ENCODE results near the gene KRTAP10-6. TPM values are rescaled to one million over a fixed set of nuclear protein-coding genes. Genes with fewer than 3 reads are reported as not detected.
"Not testable (repeated sequence)": the region's sequence is repeated elsewhere in the genome, so short reads cannot be mapped to it uniquely, and the experiment has no call there.

KRTAP10-6 gene
- total and polyA plus RNA-seq, 2 donors (not counting 1 experiment from before 2014, with no cell fraction given), result not detected

- not testable (repeated sequence) for H3K4me2 ChIP-seq (ENCODE audit: extremely low read depth, insufficient read depth, low read length); H3K9me3 ChIP-seq (ENCODE audit: control insufficient read depth, insufficient read depth, low read depth, low read length); H3K9ac ChIP-seq (ENCODE audit: insufficient read depth, low read length); H3K27ac ChIP-seq (ENCODE audit: insufficient read depth, low read length); H3K4me3 ChIP-seq (replicated peaks in 1 of 4; ENCODE audit: control extremely low read depth in 1 of 4, insufficient read depth in 1 of 4, low read depth in 3 of 4, low read length in 4 of 4); H3K79me2 ChIP-seq (ENCODE audit: control insufficient read depth, insufficient read depth, low read length); H2AFZ ChIP-seq (ENCODE audit: low read length); H3K27me3 ChIP-seq (ENCODE audit: control insufficient read depth, insufficient read depth, low read length); DNase-seq (ENCODE audit: low read depth in 2 of 2); H4K20me1 ChIP-seq (ENCODE audit: control insufficient read depth, extremely low read depth, insufficient read depth, low read length); H3K4me1 ChIP-seq (ENCODE audit: control insufficient read depth, extremely low read depth, insufficient read depth, low read length); H3K36me3 ChIP-seq (ENCODE audit: control insufficient read depth, insufficient read depth, low read length)
Observed at GRCh38 chr21:44627181-44627822, 35.0 kb upstream of the KRTAP10-6 start.

GRCh38 chr21:44626673-44627143 lies 34.4 kb upstream of the KRTAP10-6 start, which contains the start of gene KRTAP10-9:
Gene KRTAP10-9, plus strand, starts transcription at chr21:44627093. Its CDS starts 79 bp downstream, at chr21:44627172.
- no peaks in the 10 kb centered on the region for H3K27me3 ChIP-seq (ENCODE audit: control insufficient read depth, insufficient read depth, low read length)
- no peak within 1 kb of the TSS for H3K4me3 ChIP-seq (replicated peaks in 1 of 4; ENCODE audit: control extremely low read depth in 1 of 4, insufficient read depth in 1 of 4, low read depth in 3 of 4, low read length in 4 of 4)
- TF ChIP-seq EZH2 (IDR thresholded peaks at IDR 0.05; ENCODE audit: low read length, missing control alignments) (no peak), CTCF (conservative IDR thresholded peaks at IDR 0.05 in 1 of 2, IDR thresholded peaks at IDR 0.05 in 1 of 2; ENCODE audit: low read depth in 1 of 2, low read length in 2 of 2) (no peak)
- no peak within 1 kb of the TSS for H3K9ac ChIP-seq (ENCODE audit: insufficient read depth, low read length)
- H3K9me3 ChIP-seq (ENCODE audit: control insufficient read depth, insufficient read depth, low read depth, low read length), result no peaks in the 10 kb centered on the region
- no peaks in the 10 kb centered on the region for H4K20me1 ChIP-seq (ENCODE audit: control insufficient read depth, extremely low read depth, insufficient read depth, low read length)
- H3K36me3 ChIP-seq (ENCODE audit: control insufficient read depth, insufficient read depth, low read length), result no peaks in the 10 kb centered on the region
- DNase-seq (ENCODE audit: low read depth in 2 of 2), result no peak
- no peak within 1 kb of the TSS for H2AFZ ChIP-seq (ENCODE audit: low read length)
- no peak within 1 kb of the TSS for H3K4me2 ChIP-seq (ENCODE audit: extremely low read depth, insufficient read depth, low read length)
- no peak within 1 kb of the TSS for H3K27ac ChIP-seq (ENCODE audit: insufficient read depth, low read length)
- H3K4me1 ChIP-seq (ENCODE audit: control insufficient read depth, extremely low read depth, insufficient read depth, low read length), result no peaks in the 10 kb centered on the region
- no peaks in the 10 kb centered on the region for H3K79me2 ChIP-seq (ENCODE audit: control insufficient read depth, insufficient read depth, low read length)

- H3K4me2 ChIP-seq (ENCODE audit: extremely low read depth, insufficient read depth, low read length), result no peak overlapping the region
- no peaks in the 10 kb centered on the region for H3K27me3 ChIP-seq (ENCODE audit: control insufficient read depth, insufficient read depth, low read length)
- TF ChIP-seq CTCF (conservative IDR thresholded peaks at IDR 0.05 in 1 of 2, IDR thresholded peaks at IDR 0.05 in 1 of 2; ENCODE audit: low read depth in 1 of 2, low read length in 2 of 2) (no peak), EZH2 (IDR thresholded peaks at IDR 0.05; ENCODE audit: low read length, missing control alignments) (no peak)
- no peaks in the 10 kb centered on the region for H3K36me3 ChIP-seq (ENCODE audit: control insufficient read depth, insufficient read depth, low read length)
- no peaks in the 10 kb centered on the region for H4K20me1 ChIP-seq (ENCODE audit: control insufficient read depth, extremely low read depth, insufficient read depth, low read length)
- no peak overlapping the region for H3K27ac ChIP-seq (ENCODE audit: insufficient read depth, low read length)
- H3K9ac ChIP-seq (ENCODE audit: insufficient read depth, low read length), result no peak overlapping the region
- no peaks in the 10 kb centered on the region for H3K79me2 ChIP-seq (ENCODE audit: control insufficient read depth, insufficient read depth, low read length)
- no peak overlapping the region for H3K4me3 ChIP-seq (replicated peaks in 1 of 4; ENCODE audit: control extremely low read depth in 1 of 4, insufficient read depth in 1 of 4, low read depth in 3 of 4, low read length in 4 of 4)
- no peaks in the 10 kb centered on the region for H3K4me1 ChIP-seq (ENCODE audit: control insufficient read depth, extremely low read depth, insufficient read depth, low read length)
- no peaks in the 10 kb centered on the region for H3K9me3 ChIP-seq (ENCODE audit: control insufficient read depth, insufficient read depth, low read depth, low read length)
- DNase-seq (ENCODE audit: low read depth in 2 of 2), result no peak
- H2AFZ ChIP-seq (ENCODE audit: low read length), result no peak overlapping the region
Observed at GRCh38 chr21:44626262-44626661, 34.0 kb upstream of the KRTAP10-6 start.
